ENCODE data around the gene KLHL26.

GRCh38 chr19:18635831-18636182 is 1.0 kb upstream of the KLHL26 start:
- TF ChIP-seq CTCF (IDR thresholded peaks at IDR 0.05; ENCODE audit: poor library complexity, severe bottlenecking): no peak
- TF ChIP-seq REST (IDR thresholded peaks at IDR 0.05; ENCODE audit: borderline replicate concordance): no peak
- no peak for TF ChIP-seq POLR2AphosphoS5 (IDR thresholded peaks at IDR 0.05)
- TF ChIP-seq EZH2 (IDR thresholded peaks at IDR 0.05; ENCODE audit: borderline replicate concordance, insufficient read depth, low read length, poor library complexity, severe bottlenecking): no peak
- no peak for TF ChIP-seq EP300 (conservative IDR thresholded peaks at IDR 0.05; ENCODE audit: poor library complexity, severe bottlenecking)

All from neural cell (in vitro differentiated cells).